DOHH2 (cell line): Measurements from ENCODE around the gene CEP85.

Source experiments
- CTCF ChIP-seq: fragments of 200-600 bp; sonication (generic); IDR thresholded peaks from one replicate; pipeline ENCODE4 v1.5.1; 2014; ENCODE audit warnings: antibody characterized with exemption, mild to moderate bottlenecking, low read depth, low read length; ENCODE audit not compliant: poor library complexity, severe bottlenecking
- EZH2phosphoT487 ChIP-seq: fragments of 200-600 bp; sonication (generic); IDR thresholded peaks from 2 replicates; pipeline ENCODE4 v1.6.1; 2017; ENCODE audit warnings: borderline replicate concordance, mild to moderate bottlenecking, antibody characterized with exemption, low read length, moderate library complexity, mixed read lengths

- TF ChIP-seq CTCF (no peak), EZH2phosphoT487 (no peak)
These were observed 18.8 kb upstream of the CEP85 start for GRCh38 chr1:26215246-26215645.
